H4 (cell line): ENCODE measurements around the gene CAV1. TPM values are rescaled to one million over a fixed set of nuclear protein-coding genes. Genes with fewer than 3 reads are reported as not detected.
"Not testable (repeated sequence)": the region's sequence is repeated elsewhere in the genome, so short reads cannot be mapped to it uniquely, and the experiment has no call there.

ENCODE experiments used
- DNase-seq: peaks from one replicate; pipeline ENCODE4 v3.0.0-alpha.2; 2015; ENCODE audit warnings: low spot score
- total RNA-seq: library from RNA; depleted of rRNA; stranded (reverse); fragments of >200 nt; shearing (Covaris generic); gene quantifications from 2 replicates; pipeline ENCODE4 v1.2.3, GENCODE V29; 2014

Gene CAV1
- total RNA-seq, 1 experiment from 2014 or later = 218 TPM

GRCh38 chr7:116582164-116582732 lies 57.4 kb downstream of the CAV1 start:
- no peak for DNase-seq

- no peak for DNase-seq
Measured at GRCh38 chr7:116582806-116583444, 58.1 kb downstream of the CAV1 start.

GRCh38 chr7:116583653-116584052 lies 58.8 kb downstream of the CAV1 start:
- DNase-seq = no peak

GRCh38 chr7:116584721-116585120 lies 59.9 kb downstream of the CAV1 start:
- DNase-seq = no peak

- no peak for DNase-seq
Measured at GRCh38 chr7:116585392-116585791, 60.6 kb downstream of the CAV1 start.

GRCh38 chr7:116585967-116586366 lies 61.1 kb downstream of the CAV1 start:
- DNase-seq = no peak

- DNase-seq = not testable (repeated sequence)
Measured at GRCh38 chr7:116587200-116587599, 62.4 kb downstream of the CAV1 start.

GRCh38 chr7:116588225-116588624 lies 63.4 kb downstream of the CAV1 start:
- peak; percentile 89 for DNase-seq

GRCh38 chr7:116588641-116589594 lies 64.1 kb downstream of the CAV1 start:
- peak; percentile 70 for DNase-seq

GRCh38 chr7:116591202-116592040 lies 66.6 kb downstream of the CAV1 start:
- no peak for DNase-seq

GRCh38 chr7:116592041-116592355 lies 67.2 kb downstream of the CAV1 start:
- DNase-seq = no peak

GRCh38 chr7:116592445-116592844 lies 67.6 kb downstream of the CAV1 start:
- DNase-seq = no peak

- no peak for DNase-seq
Measured at GRCh38 chr7:116593359-116594075, 68.7 kb downstream of the CAV1 start.

GRCh38 chr7:116595063-116595462 lies 70.2 kb downstream of the CAV1 start:
- DNase-seq = no peak

GRCh38 chr7:116597384-116597783 lies 72.5 kb downstream of the CAV1 start:
- no peak for DNase-seq

- no peak for DNase-seq
Measured at GRCh38 chr7:116598278-116598677, 73.4 kb downstream of the CAV1 start.

- DNase-seq = no peak
Measured at GRCh38 chr7:116598861-116599260, 74.0 kb downstream of the CAV1 start.

- DNase-seq = no peak
Measured at GRCh38 chr7:116601426-116601825, 76.6 kb downstream of the CAV1 start.

- DNase-seq = no peak
Measured at GRCh38 chr7:116607299-116607698, 82.5 kb downstream of the CAV1 start.

- no peak for DNase-seq
Measured at GRCh38 chr7:116610210-116610609, 85.4 kb downstream of the CAV1 start.

GRCh38 chr7:116610721-116611120 lies 85.9 kb downstream of the CAV1 start:
- no peak for DNase-seq
